Measurements from ENCODE around the gene MAP3K14. TPM values are rescaled to one million over a fixed set of nuclear protein-coding genes. Genes with fewer than 3 reads are reported as not detected.

Gene MAP3K14
- total RNA-seq, 2 donors from 2014 or later = 4.6 to 5.5 TPM

GRCh38 chr17:45300060-45300751, 16.6 kb downstream of the MAP3K14 start:
- H3K27me3 ChIP-seq (ENCODE audit: control insufficient read depth, insufficient read depth, low read length, poor library complexity, severe bottlenecking) = no peaks in the 10 kb centered on the region
- no peak overlapping the region for H3K27ac Mint-ChIP-seq
- H3K27ac ChIP-seq (ENCODE audit: low read depth, low read length) = no peak overlapping the region
- H3K36me3 ChIP-seq (ENCODE audit: control insufficient read depth, insufficient read depth, low read length) = no peaks in the 10 kb centered on the region
- H3K4me1 Mint-ChIP-seq = no peaks in the 10 kb centered on the region
- H3K36me3 Mint-ChIP-seq (ENCODE audit: low read depth) = peaks cover 3% of the 10 kb centered on the region
- no peak overlapping the region for H3K4me3 ChIP-seq (ENCODE audit: low read length)
- peak; percentile 16 for TF ChIP-seq CTCF (conservative IDR thresholded peaks at IDR 0.05)
- DNase-seq = no peak
- H3K9me3 Mint-ChIP-seq = no peaks in the 10 kb centered on the region
- H3K9me3 ChIP-seq (ENCODE audit: control insufficient read depth, low read length) = no peaks in the 10 kb centered on the region
- H3K4me3 Mint-ChIP-seq = no peak overlapping the region
- H3K9ac ChIP-seq (ENCODE audit: extremely low read depth, low read length, poor library complexity, severe bottlenecking) = no peak overlapping the region
- WGBS, 2 experiments (ENCODE audit: insufficient coverage in 1 of 2, insufficient read length in 1 of 2) = 96 to 97% methylated on average over 6 to 7 of the region's 7 CpGs
- no peaks in the 10 kb centered on the region for H3K4me1 ChIP-seq (ENCODE audit: control insufficient read depth, insufficient read depth, low read length)
- no peaks in the 10 kb centered on the region for H3K27me3 Mint-ChIP-seq (ENCODE audit: insufficient read depth)

GRCh38 chr17:45299361-45299760, 17.5 kb downstream of the MAP3K14 start:
- H3K9me3 ChIP-seq (ENCODE audit: control insufficient read depth, low read length) = no peaks in the 10 kb centered on the region
- H3K4me1 ChIP-seq (ENCODE audit: control insufficient read depth, insufficient read depth, low read length) = no peaks in the 10 kb centered on the region
- Mint-ChIP-seq H3K36me3 (ENCODE audit: low read depth) (peaks cover 1% of the 10 kb centered on the region), H3K27me3 (ENCODE audit: insufficient read depth) (no peaks in the 10 kb centered on the region), H3K4me3 (no peak overlapping the region), H3K9me3 (no peaks in the 10 kb centered on the region), H3K27ac (no peak overlapping the region), H3K4me1 (no peaks in the 10 kb centered on the region)
- H3K27me3 ChIP-seq (ENCODE audit: control insufficient read depth, insufficient read depth, low read length, poor library complexity, severe bottlenecking) = no peaks in the 10 kb centered on the region
- no peaks in the 10 kb centered on the region for H3K36me3 ChIP-seq (ENCODE audit: control insufficient read depth, insufficient read depth, low read length)
- H3K27ac ChIP-seq (ENCODE audit: low read depth, low read length) = peak overlapping the region; percentile 76
- no peak for TF ChIP-seq CTCF (conservative IDR thresholded peaks at IDR 0.05)
- no peak overlapping the region for H3K4me3 ChIP-seq (ENCODE audit: low read length)
- no peak overlapping the region for H3K9ac ChIP-seq (ENCODE audit: extremely low read depth, low read length, poor library complexity, severe bottlenecking)
- DNase-seq = no peak
- 83 to 94% methylated on average over 2 of the region's 2 CpGs for WGBS, 2 experiments (ENCODE audit: insufficient coverage in 1 of 2, insufficient read length in 1 of 2)

- H3K27ac Mint-ChIP-seq = no peak overlapping the region
- H3K4me3 Mint-ChIP-seq = no peak overlapping the region
- H3K27me3 ChIP-seq (ENCODE audit: control insufficient read depth, insufficient read depth, low read length, poor library complexity, severe bottlenecking) = no peaks in the 10 kb centered on the region
- no peaks in the 10 kb centered on the region for H3K36me3 Mint-ChIP-seq (ENCODE audit: low read depth)
- no peak overlapping the region for H3K9ac ChIP-seq (ENCODE audit: extremely low read depth, low read length, poor library complexity, severe bottlenecking)
- no peaks in the 10 kb centered on the region for H3K27me3 Mint-ChIP-seq (ENCODE audit: insufficient read depth)
- peaks cover 3% of the 10 kb centered on the region for H3K4me1 Mint-ChIP-seq
- peak; percentile 41 for DNase-seq
- no peak for TF ChIP-seq CTCF (conservative IDR thresholded peaks at IDR 0.05)
- WGBS, 2 experiments (ENCODE audit: insufficient coverage in 1 of 2, insufficient read length in 1 of 2) = 96% methylated on average over 6 to 8 of the region's 8 CpGs
- no peaks in the 10 kb centered on the region for H3K4me1 ChIP-seq (ENCODE audit: control insufficient read depth, insufficient read depth, low read length)
- no peak overlapping the region for H3K4me3 ChIP-seq (ENCODE audit: low read length)
- H3K9me3 ChIP-seq (ENCODE audit: control insufficient read depth, low read length) = no peaks in the 10 kb centered on the region
- no peaks in the 10 kb centered on the region for H3K36me3 ChIP-seq (ENCODE audit: control insufficient read depth, insufficient read depth, low read length)
- no peaks in the 10 kb centered on the region for H3K9me3 Mint-ChIP-seq
- peak overlapping the region; percentile 76 for H3K27ac ChIP-seq (ENCODE audit: low read depth, low read length)
Observed at GRCh38 chr17:45298546-45299285, 18.1 kb downstream of the MAP3K14 start.
